AG04450 (cell line): ENCODE results near the gene FAM237B. TPM values are rescaled to one million over a fixed set of nuclear protein-coding genes. Genes with fewer than 3 reads are reported as not detected.

Experiments used
- CTCF ChIA-PET: fragments of 300-600, 350-600 bp; formaldehyde crosslinking; extraction: SDS; loops from one replicate; lab custom pipeline; 2022; ENCODE audit warnings: antibody characterized with exemption, inconsistent platforms; lab: Charles Lee
- POLR2A ChIA-PET: fragments of 350-600 bp; formaldehyde crosslinking; extraction: SDS; loops from one replicate; lab custom pipeline; 2021; ENCODE audit warnings: antibody characterized with exemption, inconsistent platforms; lab: Yijun Ruan, JAX
- DNase-seq: peaks from one replicate; pipeline ENCODE4 v3.0.0-alpha.2; 2011; ENCODE audit warnings: low read depth, low spot score
- H3K27ac ChIP-seq: one replicate; pipeline ENCODE4 v1.5.1; 2012; ENCODE audit warnings: low read depth, low read length, control low read depth
- H3K27me3 ChIP-seq: one replicate; pipeline ENCODE4 v1.6.0; 2012; ENCODE audit warnings: low read length; ENCODE audit not compliant: control insufficient read depth, insufficient read depth
- H3K4me3 ChIP-seq: 2 replicates; pipeline ENCODE4 v1.5.1; 2011; ENCODE audit warnings: mild to moderate bottlenecking, low read depth, low read length, control low read depth
- H3K9me3 ChIP-seq: 2 replicates; pipeline ENCODE4 v1.5.1; 2012; ENCODE audit warnings: low read length; ENCODE audit not compliant: control insufficient read depth, insufficient read depth
- CTCF ChIP-seq: IDR thresholded peaks from 2 replicates; pipeline ENCODE4 v1.5.1; 2011; ENCODE audit warnings: low read depth, low read length, control low read depth, inconsistent platforms
- polyA plus RNA-seq: library from polyadenylated mRNA; depleted of rRNA; stranded (reverse); fragments of >200 nt; gene quantifications from 2 replicates; pipeline ENCODE4 v1.2.3, GENCODE V29; 2011

The FAM237B gene
- polyA plus RNA-seq, 1 experiment, result not detected

GRCh38 chr7:90298145-90299038 is 22.7 kb downstream of the FAM237B start:
- CTCF ChIA-PET, result interaction anchor here (0.6 to 2.7 kb wide), 21 partner anchors 10 to 417 kb away, joined by 3 to 18 read pairs (median 4); partner anchors contain the start of genes GTPBP10, STEAP1 and STEAP2
- H3K4me3 ChIP-seq, result no peak overlapping the region
- H3K9me3 ChIP-seq, result no peaks in the 10 kb centered on the region
- TF ChIP-seq CTCF, result peak; percentile 77
- POLR2A ChIA-PET, result no interaction called here
- DNase-seq, result peak; percentile 24
- no peak overlapping the region for H3K27ac ChIP-seq
- H3K27me3 ChIP-seq, result no peaks in the 10 kb centered on the region

GRCh38 chr7:90290244-90291113 is 30.6 kb downstream of the FAM237B start:
- Histone ChIP-seq H3K27ac (no peak overlapping the region), H3K27me3 (no peaks in the 10 kb centered on the region), H3K9me3 (no peaks in the 10 kb centered on the region), H3K4me3 (no peak overlapping the region)
- no peak for TF ChIP-seq CTCF
- POLR2A ChIA-PET, result no interaction called here
- CTCF ChIA-PET, result interaction anchor here (0.7 to 1.3 kb wide), 2 partner anchors 10 to 136 kb away, joined by 3 to 6 read pairs; partner anchors contain the start of gene STEAP1
- DNase-seq, result no peak

GRCh38 chr7:90288154-90288553 is 33.0 kb downstream of the FAM237B start:
- Histone ChIP-seq H3K4me3 (no peak overlapping the region), H3K27me3 (no peaks in the 10 kb centered on the region), H3K27ac (no peak overlapping the region), H3K9me3 (no peaks in the 10 kb centered on the region)
- DNase-seq, result no peak
- no peak for TF ChIP-seq CTCF
- ChIA-PET POLR2A (no interaction called here), CTCF (interaction anchor here (2.4 kb wide), 1 partner anchor 10 kb away, joined by 7 read pairs; no protein-coding TSS in a partner anchor)

- CTCF ChIA-PET, result interaction anchor here (0.6 to 1.0 kb wide), 2 partner anchors 152 to 1482 kb away, joined by 3 read pairs; no protein-coding TSS in a partner anchor
- no peak for TF ChIP-seq CTCF
Observed at GRCh38 chr7:90276033-90276728, 44.9 kb downstream of the FAM237B start.

More at GRCh38 chr7:90276033-90276728, 44.9 kb downstream of the FAM237B start:
- POLR2A ChIA-PET, result no interaction called here
- no peak overlapping the region for H3K4me3 ChIP-seq
- H3K27me3 ChIP-seq, result no peaks in the 10 kb centered on the region
- DNase-seq, result no peak
- no peaks in the 10 kb centered on the region for H3K9me3 ChIP-seq
- H3K27ac ChIP-seq, result no peak overlapping the region
